HFF-Myc (cell line): ENCODE measurements around the gene KLRC3.
"Not testable (repeated sequence)": the region's sequence is repeated elsewhere in the genome, so short reads cannot be mapped to it uniquely, and the experiment has no call there.

ENCODE experiments used
- DNase-seq: peaks from one replicate; pipeline ENCODE4 v3.0.0-alpha.2; 2011; ENCODE audit warnings: low read depth; ENCODE audit errors: extremely low read depth
- H3K4me3 ChIP-seq: replicated peaks from 2 replicates; pipeline ENCODE4 v1.5.1; 2011; ENCODE audit warnings: low read depth, mild to moderate bottlenecking, control low read depth, low read length
- CTCF ChIP-seq: IDR thresholded peaks from 2 replicates; pipeline ENCODE4 v1.5.1; 2012; ENCODE audit warnings: mild to moderate bottlenecking, low read depth, low read length, control low read depth; ENCODE audit errors: missing control alignments

Gene KLRC3

GRCh38 chr12:10386857-10387256 lies 33.5 kb downstream of the KLRC3 start:
- TF ChIP-seq CTCF = no peak
- no peak for DNase-seq
- H3K4me3 ChIP-seq = no peak overlapping the region

DNA sequence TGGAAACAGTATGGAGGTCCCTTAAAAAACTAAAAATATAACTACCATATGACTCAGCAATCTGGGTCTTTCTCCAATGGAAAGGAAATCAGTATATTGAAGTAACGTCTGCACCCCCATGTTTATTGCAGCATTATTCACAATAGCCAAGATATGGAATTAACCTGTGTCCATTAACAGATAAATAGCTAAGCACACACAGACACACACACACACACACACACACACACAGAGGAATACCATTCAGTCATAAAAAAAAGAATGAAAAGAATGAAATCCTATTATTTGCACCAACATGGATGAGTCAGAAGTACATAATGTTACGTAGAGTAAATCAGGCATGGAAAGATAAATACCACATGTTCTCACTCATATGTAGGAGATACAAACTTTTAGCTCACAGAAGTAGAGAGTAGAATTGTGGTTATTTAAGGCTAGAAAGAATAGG lies 35.2 kb downstream of the KLRC3 start:
- peak; percentile 27 for DNase-seq
- TF ChIP-seq CTCF = no peak
- no peak overlapping the region for H3K4me3 ChIP-seq

- H3K4me3 ChIP-seq = no peak overlapping the region
- DNase-seq = no peak
- no peak for TF ChIP-seq CTCF
Observed at GRCh38 chr12:10384191-10384590, 36.2 kb downstream of the KLRC3 start.

GRCh38 chr12:10381928-10382628 lies 38.3 kb downstream of the KLRC3 start:
- H3K4me3 ChIP-seq = no peak overlapping the region
- TF ChIP-seq CTCF = no peak
- DNase-seq = no peak

GRCh38 chr12:10378737-10379136 lies 41.7 kb downstream of the KLRC3 start:
- not testable (repeated sequence) for H3K4me3 ChIP-seq, DNase-seq

- DNase-seq = no peak
- TF ChIP-seq CTCF = no peak
- H3K4me3 ChIP-seq = no peak overlapping the region
Observed at GRCh38 chr12:10374624-10375018, 45.8 kb downstream of the KLRC3 start.

DNA sequence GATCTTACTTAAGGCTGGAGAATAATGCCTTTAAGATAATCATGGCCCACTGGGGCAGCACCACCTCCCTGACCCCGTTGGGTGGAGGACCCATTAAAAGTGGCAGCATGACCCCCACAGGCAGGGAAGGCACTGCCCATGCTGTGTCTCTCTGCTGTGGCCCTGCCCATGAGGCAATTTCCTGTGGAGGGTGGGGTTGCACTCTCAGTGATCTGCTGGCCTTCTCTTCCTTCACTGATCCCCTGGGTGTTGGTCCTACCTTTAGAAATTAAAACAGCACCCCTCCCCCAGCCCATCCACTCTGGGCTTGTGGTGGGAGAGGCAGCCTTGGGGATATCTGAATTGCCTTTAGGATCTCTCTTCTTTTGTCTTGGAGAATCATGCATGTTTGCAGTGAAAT lies 47.8 kb downstream of the KLRC3 start:
- no peak for TF ChIP-seq CTCF
- H3K4me3 ChIP-seq = no peak overlapping the region
- DNase-seq = no peak

GRCh38 chr12:10371893-10372535 lies 48.4 kb downstream of the KLRC3 start:
- not testable (repeated sequence) for H3K4me3 ChIP-seq, DNase-seq
